Stimulated activated CD8-positive, alpha-beta memory T cell treated with anti-CD3 and anti-CD28 coated beads, Interleukin-15, amount 100 ng/mL, for 1 hour (primary cell): Measurements from ENCODE around the gene CDHR1.

Experiments
- DNase-seq: peaks from one replicate; pipeline ENCODE4 v3.0.0-alpha.2; 2020; ENCODE audit warnings: low read depth

CDHR1 gene

GRCh38 chr10:84201244-84201606 is 6.9 kb downstream of the CDHR1 start:
- DNase-seq, result no peak

DNA sequence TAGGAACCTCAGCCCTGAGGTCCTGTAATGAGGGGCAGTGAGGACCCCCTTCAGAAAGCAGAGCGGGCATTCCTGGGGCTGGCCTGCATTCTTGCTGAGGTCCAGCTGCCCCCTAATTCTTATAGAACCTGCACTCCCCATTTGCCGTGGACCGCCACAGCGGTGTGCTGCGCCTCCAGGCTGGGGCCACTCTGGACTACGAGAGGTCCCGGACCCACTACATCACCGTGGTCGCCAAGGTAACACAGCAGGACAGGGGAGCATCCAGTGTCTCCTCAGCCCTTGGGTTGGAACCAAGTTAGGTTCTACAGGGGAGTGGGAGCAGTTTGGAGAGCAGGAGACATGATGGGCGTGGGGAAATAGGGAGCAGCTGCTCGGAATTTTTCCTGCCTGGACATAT is 7.3 kb downstream of the CDHR1 start:
- no peak for DNase-seq

- no peak for DNase-seq
These were observed 8.0 kb downstream of the CDHR1 start for GRCh38 chr10:84202349-84202748.

DNA sequence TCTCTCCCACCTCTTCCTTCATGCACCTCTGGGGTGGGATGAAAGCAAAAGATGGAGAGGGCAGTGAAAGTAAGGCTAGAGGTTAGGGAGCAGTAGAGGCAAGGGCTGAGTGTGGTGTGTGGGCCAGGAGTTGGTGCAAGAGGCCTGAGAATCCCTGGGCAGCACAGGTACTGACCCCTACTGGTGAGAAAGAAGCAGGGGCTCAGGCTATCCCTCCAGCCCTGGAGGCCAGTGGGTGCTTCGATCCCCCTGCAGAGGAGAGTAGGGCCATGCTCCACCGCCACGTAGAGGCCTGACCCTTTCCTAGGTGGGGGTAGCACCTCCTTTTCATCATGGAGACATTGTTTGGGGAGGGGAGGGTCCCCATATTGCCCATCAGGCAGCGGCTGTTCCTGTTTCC is 9.8 kb downstream of the CDHR1 start:
- no peak for DNase-seq

DNA sequence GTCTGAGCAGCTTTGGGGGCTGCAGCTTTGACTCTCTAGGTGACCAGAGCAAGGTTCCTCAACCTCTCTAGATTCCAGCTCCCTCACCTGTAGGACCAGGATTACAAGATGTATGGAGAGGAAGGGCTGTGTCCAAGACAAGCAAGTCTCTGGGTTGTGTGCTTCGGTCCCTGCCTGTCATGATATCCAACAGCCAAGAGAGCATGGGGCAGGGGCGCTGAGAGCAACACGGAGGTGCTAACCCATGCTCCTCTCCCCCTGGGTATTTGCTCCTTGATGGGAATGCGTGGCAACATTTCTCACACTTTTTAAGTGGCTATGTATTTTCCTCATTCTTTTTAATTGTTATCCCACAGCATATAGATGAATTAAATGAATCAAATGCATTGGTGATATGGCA is 10.3 kb downstream of the CDHR1 start:
- no peak for DNase-seq

DNA sequence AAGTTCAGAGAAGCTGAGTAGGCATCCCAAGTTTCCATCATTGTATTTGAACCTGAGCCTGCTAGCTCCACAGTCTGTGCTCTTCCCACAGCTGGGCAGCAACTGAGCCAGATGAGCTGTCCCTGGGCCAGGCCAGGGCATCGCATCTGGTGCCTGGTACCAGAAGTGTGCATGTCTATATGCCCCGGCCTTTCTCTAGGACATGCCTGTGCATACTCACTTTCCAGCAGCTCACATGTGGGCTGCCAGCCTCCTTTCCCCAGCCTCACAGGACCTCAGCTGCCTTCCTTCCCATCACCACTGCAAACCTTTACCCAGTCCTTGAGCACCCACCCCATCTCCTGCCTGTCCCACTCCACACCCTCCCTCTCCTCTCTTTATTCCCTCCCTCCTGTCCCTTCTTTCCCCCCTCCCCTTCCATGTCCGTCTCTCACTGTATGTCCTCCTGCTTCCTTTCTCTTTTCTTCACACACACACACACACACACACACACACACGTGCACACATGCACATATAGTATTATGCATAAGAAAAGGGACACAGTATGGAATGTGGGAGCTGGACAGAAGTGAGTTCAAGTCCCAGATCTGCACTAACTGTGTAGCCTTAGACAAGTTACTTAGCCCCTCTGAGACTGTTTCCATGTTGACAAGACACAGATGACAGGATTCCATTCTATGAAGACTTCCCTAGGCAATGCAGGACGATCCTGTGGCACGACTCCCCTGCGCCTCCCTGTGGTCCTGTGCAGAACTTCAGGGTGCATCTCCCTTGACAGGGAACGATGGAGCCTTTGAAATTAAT is 10.9 kb downstream of the CDHR1 start:
- peak; percentile 24 for DNase-seq

DNA sequence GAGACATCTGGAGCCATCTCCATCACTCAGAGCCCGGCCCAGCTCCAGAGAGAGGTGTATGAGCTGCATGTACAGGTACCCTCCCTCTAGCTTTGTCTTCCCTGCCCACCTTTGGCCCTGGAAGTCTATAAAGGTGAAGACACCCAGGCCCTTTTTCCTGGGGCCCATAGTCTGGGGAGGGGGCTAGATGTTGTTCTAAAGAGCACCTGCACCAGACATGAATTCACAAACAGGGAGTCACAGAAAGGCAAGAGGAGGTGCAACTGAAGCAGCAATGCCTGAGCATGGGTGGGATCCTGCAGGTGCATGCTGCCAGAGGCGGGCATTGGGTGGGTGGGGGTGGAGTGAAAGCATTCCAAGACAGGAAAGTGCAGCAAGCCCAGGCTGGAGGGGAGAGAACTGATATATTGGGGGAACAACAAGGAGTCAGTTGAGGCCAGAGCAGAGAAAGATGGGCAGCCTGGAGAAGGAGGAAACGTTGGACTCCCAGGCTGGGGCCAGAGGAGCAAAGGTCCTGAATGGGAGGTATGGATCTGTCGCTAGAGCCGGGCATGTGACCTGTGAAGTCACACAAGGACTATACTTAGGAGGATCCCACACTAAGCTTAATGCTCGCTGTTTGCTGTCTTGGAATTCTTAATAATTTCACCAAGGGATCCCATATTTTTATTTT is 11.7 kb downstream of the CDHR1 start:
- DNase-seq, result no peak

DNA sequence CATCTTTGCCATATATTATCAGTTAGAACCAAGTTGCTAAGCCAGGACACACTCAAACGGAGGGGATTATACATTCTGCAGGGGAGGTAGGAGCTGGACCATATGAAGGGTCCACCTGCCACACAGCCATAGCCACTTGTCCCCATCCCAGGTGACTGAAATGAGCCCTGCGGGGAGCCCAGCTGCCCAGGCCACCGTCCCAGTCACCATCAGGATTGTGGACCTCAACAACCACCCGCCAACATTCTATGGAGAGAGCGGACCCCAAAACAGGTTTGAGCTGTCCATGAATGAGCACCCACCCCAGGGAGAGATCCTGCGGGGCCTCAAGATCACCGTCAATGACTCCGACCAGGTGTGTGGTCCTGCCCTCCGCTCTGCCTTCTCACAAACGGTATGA is 13.7 kb downstream of the CDHR1 start:
- no peak for DNase-seq

- DNase-seq, result no peak
These were observed 17.2 kb downstream of the CDHR1 start for GRCh38 chr10:84211566-84211965.

DNA sequence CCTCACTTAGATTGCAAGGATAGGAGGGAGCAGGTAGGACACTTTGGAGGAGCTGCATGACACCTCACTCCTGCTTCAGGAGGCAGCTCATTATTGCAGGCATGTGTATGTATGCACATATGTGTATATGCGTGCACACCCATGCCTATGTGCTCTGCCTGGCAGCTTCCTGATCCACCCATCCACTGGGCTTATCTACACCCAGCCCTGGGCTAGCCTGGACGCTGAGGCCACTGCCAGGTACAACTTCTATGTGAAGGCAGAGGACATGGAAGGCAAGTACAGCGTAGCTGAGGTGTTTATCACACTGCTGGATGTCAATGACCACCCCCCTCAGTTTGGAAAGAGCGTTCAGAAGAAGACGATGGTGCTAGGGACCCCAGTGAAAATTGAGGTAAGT is 17.7 kb downstream of the CDHR1 start:
- DNase-seq, result no peak

- DNase-seq, result no peak
These were observed 18.7 kb downstream of the CDHR1 start for GRCh38 chr10:84213076-84213475.

DNA sequence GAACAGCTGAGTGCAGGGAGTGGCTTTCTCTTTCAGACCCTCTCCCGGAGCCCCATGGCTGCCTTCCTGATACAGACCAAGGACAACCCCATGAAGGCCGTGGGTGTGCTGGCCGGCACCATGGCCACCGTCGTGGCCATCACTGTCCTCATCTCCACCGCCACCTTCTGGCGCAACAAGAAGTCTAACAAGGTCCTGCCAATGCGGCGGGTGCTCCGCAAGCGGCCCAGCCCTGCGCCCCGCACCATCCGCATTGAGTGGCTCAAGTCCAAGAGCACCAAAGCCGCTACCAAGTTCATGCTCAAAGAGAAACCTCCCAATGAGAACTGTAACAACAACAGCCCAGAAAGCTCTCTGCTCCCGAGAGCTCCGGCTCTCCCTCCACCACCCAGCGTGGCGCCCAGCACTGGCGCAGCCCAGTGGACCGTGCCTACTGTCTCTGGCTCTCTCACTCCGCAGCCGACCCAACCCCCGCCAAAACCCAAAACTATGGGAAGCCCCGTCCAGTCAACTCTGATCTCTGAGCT is 19.8 kb downstream of the CDHR1 start:
- no peak for DNase-seq

GRCh38 chr10:84214612-84215235 is 20.4 kb downstream of the CDHR1 start:
- DNase-seq, result no peak

DNA sequence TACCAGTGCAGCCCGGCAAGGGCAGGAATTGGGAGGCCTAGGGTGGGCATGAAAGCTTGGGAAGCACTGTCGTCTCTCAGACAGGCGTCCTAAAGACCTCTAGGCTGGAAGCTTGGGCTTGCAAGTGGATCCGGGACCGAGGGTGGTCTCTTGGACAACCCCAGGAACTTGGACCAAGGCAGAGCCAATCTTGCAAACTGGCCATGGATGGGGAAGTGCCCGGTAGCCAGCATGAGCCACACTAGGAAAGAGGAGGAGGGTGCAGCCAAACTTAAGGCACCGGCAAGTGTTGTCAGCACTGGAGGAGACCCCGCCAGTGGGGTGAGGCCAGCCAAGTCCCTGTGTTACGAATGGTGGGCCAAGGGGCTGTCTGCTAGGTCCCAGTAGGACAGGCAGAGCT is 22.5 kb downstream of the CDHR1 start:
- DNase-seq, result no peak

- no peak for DNase-seq
These were observed 23.4 kb downstream of the CDHR1 start for GRCh38 chr10:84217746-84218145.

- no peak for DNase-seq
These were observed 27.6 kb downstream of the CDHR1 start for GRCh38 chr10:84221916-84222315.

- DNase-seq, result no peak
These were observed 30.2 kb downstream of the CDHR1 start for GRCh38 chr10:84224411-84225028.

- no peak for DNase-seq
These were observed 31.3 kb downstream of the CDHR1 start, which contains the start of gene LRIT2 for GRCh38 chr10:84225427-84226173. LRIT2 (minus strand) TSS chr10:84225544; CDS start chr10:84225520, 24 bp downstream.

DNA sequence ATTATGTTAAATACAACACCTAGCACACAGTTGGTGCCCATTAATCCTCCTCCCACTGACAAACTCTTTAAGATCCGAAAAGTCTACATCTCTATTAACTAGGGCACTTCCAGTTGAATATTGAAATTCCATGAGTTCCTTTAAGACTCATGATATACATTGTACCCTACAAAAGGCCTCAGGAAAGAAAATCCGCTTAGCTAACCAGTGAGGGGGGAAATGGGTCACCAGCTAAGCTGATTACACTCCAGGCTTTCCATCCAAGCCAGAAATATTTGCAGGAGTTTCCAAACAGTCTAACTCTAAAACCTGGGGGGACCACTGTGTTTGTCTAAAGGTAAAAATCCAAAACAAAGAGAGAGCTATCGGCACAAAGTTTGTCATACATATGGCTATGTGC is 32.3 kb downstream of the CDHR1 start:
- no peak for DNase-seq

DNA sequence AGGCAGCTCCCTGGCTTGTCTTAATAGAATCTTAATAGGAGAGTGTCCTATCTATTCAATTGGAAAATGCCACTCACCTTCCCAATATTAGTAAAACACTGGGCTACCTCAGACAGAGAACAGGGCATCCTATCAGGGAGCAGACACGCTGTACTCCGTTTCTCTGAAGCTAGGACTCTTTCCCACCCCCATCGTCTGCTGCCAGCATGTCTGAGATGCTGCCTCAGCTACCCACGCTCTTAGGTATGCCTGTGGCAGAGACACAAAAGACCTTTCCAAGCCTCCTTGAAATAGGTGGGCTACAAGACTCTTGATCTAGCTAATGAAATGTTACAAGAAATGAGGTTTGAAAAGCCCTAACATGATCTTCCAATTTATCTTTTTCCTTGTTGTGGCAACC is 33.5 kb downstream of the CDHR1 start:
- DNase-seq, result no peak

DNA sequence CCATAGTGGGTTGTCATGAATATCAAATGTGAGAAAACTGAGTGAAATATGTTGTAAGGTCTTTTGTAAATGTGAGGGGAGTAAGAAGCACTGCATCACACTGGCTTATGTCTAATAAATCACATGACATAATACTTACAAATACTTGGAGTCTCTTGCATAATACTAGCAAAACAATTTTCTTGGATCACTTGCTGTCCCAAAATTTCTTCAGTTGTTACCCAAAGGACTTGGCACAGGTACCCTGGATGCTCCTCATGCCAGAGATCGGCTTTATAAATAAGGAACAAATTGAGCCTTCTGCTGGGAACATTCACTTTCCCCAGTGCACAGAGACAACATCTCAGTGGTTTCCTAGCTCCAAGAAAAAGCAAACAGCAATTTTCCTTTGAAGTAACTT is 36.0 kb downstream of the CDHR1 start:
- DNase-seq, result no peak

- no peak for DNase-seq
These were observed 38.0 kb downstream of the CDHR1 start for GRCh38 chr10:84232376-84232775.
